HG03175 (cell line): ENCODE results near the gene ALG2.
A peak's percentile ranks its signal among the peaks of the same experiment; 100 is the strongest.
"Not testable (repeated sequence)": the region's sequence is repeated elsewhere in the genome, so short reads cannot be mapped to it uniquely, and the experiment has no call there.

Experiments used
- ATAC-seq: cut with Tn5 transposase; IDR thresholded peaks from one replicate; pipeline ENCODE4 v1.9.1; 2021; ENCODE audit warnings: mild to moderate bottlenecking, moderate library complexity; ENCODE audit not compliant: unreplicated experiment

Gene ALG2

DNA sequence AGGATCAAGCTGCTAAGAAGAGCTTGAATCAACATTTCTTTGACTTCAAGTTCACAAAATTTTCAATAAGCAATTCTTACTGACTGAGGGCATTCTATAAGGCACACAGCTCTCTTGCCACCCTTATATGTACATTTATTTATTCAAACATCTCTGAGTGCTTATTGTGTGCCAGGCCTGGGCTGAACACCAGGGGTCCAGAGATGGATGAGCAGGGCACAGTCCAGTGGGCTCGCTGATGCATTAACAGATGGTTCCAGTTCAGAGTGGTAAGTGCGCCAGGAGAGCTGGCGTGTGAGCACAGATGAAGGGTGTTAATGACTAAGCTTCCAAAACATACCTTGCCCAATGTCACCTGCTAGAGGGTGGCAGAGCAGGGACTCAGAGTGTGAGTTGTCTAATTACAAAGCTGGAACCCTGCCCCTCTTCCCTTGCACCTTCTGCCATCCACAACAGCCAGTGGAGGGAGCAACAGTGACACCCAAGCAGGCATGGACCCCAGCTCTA lies 24.6 kb downstream of the ALG2 start:
- no peak for ATAC-seq

DNA sequence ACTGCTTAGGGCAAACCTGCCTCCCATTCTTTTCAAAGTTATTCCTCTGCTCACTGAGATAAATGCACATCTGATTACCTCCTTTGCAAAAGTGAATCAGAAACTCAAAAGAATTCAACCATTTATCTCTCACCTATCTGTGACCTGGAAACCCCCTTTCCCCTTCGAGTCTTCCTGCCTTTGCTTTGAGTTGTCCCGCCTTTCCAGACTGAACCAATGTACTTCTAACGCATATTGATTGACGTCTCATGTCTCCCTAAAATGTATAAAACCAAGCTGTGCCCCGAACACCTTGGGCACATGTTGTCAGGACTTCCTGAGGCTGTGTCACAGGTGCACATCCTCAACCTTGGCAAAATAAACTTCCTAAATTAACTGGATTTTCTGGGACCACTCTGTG lies 25.3 kb downstream of the ALG2 start:
- not testable (repeated sequence) for ATAC-seq

DNA sequence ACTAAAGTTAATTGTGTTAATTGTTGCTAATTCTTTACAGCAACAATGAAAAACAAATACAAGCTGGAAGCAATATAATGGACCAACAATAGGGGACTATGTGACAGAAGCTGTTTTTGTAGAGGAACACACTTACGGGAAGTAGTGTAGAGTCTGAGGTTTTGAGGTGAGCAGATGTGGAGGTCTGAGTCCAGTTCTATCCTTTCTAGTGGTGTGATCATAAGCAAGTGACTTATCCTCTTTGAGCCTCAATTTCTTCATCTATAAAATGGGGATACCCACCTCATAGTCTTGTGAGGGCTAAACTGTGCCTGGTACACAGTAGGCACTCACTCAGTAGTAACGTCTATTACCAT lies 28.3 kb downstream of the ALG2 start:
- ATAC-seq, result no peak

DNA sequence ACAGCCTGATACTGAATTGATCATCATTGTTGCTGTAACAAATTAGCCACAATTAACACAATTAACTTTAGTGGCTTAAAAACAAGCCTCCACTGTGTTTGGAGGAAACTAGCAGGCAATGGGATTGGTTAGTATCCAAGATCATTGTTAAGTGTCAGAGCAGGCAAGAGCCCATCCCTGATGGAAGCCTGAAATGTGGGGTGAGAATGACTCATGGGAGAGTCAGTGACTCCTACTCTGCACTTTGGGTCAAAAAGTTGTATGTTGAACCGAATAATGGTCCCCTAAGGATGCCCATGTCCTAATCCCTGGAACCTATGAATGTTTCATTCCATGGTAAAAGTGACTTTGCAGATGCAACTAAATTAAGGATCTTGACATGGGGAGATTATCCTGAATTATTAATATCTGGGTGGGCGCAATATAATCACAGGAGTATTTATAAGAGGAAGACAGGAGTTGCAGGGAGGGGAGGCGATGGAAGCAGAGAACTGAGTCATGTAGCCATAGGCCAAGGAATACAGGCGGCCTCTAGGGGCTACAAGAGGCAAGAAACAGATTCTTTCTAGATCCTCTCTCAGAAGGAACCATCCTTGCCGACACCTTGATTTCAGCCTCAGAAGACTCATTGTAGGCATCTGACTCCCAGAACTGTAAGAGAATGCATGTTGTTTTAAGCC lies 28.8 kb downstream of the ALG2 start:
- ATAC-seq, result no peak

DNA sequence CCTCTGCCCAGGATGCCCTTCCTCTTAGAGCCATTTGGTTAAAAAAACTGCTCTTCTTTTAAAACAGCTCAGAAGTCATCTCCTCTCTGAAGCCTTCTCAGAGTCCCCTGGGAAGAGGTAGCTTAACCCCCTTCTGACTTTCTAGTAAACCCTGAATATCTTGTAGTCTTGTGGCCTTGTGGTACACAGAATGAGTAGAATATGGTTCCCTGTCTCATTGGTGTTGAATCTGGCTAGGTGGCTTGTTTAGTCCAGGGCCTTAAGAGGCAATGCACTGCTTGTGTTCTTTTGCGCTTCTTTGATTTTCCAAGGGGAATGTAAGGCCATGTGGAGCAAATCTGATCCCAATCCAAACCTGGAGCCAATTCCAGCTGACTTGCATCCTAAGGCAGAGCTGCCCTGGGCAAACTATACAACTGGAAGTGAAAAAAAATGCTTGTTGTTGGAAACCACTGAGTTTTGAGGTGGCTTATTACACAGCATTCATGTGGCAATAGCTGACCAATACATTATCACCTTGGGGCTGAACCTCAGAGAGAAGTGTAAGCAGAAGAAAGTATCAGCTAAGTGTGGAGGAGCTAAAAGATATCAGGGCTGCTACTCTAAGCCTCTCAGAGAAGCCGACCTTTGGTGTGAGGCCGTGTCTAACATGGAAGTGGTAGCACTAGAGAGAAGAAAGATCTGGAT lies 31.0 kb downstream of the ALG2 start:
- no peak for ATAC-seq

DNA sequence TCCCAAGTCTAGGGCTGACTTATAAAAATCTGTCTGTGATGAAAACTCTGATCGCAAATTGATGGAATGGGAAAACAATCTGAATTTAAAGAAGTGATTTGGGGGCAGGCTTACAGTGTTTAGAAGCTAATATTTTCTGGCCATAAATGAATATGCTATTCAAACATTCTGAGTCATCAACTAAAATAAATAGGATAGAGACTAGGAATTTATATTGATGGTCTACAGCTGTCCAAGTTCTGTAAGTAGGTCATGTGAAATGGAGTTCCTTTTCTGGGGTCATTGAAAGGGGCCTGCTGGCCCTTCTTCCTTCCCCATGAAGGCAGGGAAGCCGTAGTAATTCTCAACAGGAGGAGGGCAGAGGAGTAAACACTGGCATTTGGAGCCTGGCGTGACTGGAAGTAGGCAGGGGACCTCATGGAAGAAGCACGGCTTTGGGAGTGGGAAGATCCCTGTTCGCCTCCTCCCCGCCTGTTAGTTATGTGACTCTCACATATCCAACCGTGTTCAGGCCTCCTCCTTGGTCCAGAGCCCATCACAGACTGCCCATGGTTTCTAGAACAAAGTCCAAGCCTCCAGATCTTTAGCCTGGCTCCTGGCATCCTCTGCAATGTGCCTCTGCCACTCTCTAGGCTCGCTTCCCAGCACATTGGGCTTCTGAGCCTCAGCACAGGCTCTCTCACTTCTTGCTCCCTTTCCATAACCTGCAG lies 31.7 kb downstream of the ALG2 start:
- ATAC-seq, result no peak

DNA sequence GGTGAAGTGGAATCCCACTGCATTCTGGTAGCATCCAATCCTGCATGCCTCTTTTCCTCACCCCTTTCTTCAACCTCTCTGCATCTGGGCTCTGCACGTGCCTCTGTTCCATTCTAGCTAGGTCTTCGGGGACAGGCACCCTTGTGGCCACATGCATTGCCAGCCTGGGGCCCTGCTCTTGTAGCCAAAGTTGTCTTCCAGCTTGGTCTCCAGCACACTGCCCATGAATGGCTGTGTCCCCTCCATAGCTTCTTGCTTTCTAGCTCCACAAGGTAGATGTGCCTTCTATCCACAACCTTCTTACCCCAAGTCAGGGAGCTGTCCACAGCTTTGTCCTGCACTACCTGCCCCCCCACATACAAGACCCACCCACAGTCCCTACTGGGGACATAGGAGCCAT lies 32.6 kb downstream of the ALG2 start:
- no peak for ATAC-seq

DNA sequence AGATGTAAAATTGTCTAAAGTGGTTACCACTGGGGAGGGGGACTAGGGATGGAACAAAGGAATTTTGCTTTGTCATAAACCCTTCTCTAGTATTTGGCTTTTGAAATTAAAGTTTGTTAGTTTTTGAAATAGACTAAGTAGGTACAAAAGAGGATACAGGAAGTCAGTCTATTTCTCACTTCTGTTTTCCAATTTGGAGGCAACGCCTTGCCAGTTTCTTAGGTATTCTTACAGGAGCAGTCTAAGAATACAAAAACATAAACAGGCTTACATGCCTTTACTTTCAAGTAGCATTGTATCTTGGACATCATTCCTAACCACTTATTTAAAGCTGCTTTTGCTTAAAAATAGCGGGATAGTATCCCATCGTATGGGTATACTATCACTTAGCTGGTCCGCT lies 34.4 kb downstream of the ALG2 start:
- ATAC-seq, result no peak

DNA sequence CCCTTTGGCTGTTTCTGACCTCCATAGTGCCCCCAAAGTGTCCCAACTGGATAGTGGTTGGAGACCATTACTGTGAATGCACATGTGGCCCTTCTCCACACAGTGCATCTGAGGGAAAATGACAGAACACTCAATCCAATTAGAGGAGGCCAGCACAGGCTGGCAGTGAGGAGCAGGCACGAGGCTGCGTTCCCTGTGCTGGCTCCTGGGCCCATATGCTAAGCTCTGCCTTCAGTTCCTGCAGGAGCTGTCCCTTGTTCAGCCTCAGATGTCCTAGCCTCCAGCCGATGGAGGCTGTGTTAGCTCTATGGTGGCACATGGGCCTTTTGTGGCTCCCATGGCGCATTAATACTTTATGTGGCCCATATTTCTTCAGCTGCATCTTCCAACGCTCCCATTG lies 35.8 kb downstream of the ALG2 start:
- ATAC-seq, result no peak

DNA sequence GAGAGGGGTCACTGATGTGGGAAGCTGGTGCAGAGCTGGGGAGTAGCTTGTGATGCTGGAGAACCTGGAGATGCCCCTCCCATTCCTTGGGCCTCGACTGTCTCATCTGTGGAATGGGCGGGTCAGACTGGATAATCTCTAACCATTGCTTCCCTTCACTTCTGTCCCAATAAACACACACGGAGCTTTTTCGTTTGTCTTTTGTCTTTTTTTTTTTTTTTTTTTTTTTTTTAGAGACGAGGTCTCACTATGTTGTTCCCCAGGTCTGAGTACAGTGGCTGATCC lies 36.5 kb downstream of the ALG2 start:
- no peak for ATAC-seq

DNA sequence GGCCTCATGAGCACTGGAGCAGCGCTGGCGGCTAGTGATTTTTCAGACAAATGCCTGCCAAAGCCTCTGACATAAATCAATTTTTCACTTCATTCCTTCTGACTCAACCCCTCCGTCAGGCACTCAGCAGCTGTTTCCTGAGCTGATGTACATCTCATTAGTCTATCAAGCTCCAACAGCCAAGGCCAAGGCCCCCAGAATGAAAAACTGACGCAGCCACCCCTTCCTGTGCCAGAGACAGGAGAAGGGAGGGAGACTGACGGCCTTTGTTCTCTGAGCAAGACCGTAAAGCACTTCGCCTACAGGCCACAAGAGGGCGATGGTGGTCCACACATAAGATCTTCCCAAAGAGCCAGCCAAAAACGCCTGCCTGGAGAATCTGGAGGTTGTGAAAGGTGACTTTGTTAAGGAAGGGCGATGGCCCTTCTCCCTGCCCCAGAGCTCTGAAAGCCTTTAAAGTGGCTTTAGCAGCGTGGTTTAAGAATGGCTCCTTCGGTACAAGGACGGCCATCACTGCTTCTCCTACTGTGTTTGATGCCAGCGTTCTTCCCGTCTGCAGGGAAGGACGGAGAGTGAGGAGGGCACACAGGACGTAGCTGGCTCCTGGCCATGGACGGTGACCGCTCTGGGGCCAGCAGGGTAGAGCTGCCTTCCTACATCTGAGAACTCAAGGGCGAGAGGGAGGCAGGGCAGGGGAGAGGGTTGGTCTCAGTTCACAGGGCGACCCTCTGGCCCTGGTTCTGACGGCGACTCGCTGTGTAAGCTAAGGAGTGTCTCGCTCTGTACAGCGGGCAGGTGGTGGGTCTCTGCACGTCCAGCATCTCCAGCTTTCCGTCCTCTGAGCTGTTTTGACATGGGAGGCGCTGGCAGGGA lies 37.0 kb downstream of the ALG2 start:
- ATAC-seq, result peak; percentile 60

DNA sequence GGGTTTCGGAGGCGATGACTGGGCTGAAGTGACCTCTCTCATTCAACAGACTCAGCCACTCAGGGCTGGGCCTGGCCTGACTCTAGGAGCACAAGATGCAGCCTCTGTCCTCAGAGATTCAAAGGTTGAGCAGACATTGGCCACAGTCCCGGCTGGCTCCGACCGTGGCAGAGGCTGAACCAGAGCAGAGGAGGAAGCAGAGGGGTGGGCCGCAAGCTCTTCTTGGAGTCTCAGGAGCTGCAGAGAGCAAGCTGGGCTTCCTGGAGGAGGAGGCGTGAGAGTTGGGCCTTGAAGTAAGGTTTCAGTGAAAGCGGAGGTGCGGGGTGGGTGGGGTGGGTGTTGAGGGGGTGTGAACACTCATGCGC lies 37.6 kb downstream of the ALG2 start:
- no peak for ATAC-seq

DNA sequence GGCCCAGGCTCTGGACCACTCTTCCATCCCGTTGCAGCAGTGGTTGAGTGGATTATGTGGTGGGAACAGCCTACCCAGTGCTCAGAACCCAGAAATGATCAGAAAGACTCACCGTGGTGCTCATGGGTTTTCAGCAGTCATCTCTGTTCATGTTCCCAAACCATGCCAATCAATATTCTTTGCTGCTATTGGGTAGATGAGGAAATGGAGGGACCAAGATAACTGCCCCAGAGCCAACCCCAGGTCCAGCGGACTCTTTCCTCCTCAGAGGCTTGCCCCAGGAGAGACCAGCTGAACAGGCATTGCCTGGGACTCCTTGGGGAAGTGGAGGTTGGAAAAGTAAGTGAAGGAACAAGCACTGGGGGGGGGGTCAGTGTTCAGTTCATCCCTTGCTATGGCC lies 38.1 kb downstream of the ALG2 start:
- no peak for ATAC-seq

DNA sequence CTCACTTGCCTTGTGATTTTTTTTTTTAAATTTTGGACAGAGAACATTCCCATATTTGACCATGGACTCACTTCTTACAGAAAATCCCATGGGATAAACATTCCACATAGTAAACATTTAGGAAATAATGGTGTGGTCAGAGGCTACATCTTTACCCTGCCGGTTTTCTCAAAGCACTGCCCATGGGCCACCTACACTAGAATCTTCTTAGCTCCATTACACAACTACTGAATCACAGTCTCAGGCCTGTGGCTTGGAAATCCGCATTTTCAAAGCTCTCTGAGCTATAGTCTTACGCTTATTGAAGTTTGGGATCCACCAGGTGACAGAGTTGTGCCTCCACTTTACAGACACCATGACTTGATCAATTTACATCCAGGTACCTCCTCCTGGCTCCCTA lies 39.4 kb downstream of the ALG2 start:
- ATAC-seq, result no peak

DNA sequence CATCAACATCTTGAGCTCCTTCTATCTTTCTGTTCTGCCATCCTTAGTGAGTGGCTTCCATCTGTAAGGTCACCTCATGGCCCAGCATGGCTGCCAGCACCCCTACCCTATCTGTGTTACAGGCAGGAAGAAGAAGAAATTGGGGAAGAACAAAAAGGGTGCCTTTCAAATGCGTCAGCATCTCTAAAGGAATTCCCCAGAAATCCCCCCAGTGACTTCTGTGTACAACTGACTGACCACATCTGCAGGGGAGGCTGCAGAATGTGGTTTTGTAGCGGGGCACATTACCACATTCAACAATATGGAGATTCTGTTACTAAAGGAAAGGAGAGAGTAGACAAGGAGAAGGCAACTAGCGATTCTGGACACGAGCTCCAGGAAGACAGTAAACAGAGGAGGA lies 40.1 kb downstream of the ALG2 start:
- ATAC-seq, result peak; percentile 26

DNA sequence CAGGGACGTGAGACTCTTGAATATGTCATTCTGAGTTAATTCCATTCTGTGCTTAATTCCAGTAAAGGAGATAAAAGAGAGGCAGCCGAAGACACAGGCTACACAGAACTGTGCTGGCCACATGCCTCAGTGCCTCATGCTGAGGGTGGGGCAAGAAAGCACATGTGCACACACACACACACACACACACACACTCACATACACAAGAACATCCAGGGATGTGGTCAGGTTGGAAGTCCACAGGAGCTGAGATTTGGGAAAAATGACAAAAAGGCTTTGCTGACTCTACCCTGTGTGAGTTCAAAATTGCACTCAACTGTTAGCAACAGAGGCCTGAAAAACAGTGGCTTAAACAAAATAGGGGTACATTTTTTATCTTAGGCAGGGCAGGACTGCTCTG lies 40.5 kb downstream of the ALG2 start:
- no peak for ATAC-seq

DNA sequence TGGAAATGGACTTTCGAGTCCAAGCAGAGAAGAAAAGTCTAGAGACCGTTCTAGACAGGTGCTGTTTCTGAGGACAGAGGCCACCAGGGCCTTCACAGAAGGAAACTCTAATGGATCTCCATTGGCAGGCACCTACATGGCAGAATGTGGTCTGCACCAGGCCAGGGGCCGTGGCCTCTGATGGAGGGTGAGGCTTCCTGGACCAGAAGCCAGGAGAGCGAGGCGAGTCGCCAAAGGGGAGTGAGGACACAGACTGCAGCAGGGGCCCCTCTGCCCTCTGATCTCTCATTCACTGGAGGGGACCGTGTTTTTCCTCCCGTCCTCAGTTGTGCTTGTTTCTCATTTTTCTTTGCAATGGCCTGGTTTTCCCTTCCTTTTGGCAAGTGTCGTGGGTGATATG lies 41.1 kb downstream of the ALG2 start:
- ATAC-seq, result no peak

DNA sequence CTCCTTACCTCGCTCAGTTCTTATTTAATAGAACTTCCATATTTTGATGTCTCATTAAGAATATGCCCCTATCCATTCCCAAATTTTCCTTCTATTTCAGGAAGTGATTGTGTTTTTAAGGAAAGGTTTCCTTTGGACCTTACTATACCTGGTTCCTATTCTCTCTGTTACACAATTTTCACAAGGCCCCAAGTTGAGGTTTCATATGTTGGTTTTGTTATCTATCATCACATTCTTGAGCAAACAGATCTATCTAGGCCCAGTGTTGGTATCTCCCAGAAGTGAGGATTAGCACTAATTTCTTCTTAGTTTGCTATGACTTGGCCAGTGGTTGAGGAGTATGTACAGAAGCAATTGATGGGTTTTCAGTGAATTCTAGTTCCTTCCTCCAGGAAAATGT lies 41.5 kb downstream of the ALG2 start:
- ATAC-seq, result no peak

DNA sequence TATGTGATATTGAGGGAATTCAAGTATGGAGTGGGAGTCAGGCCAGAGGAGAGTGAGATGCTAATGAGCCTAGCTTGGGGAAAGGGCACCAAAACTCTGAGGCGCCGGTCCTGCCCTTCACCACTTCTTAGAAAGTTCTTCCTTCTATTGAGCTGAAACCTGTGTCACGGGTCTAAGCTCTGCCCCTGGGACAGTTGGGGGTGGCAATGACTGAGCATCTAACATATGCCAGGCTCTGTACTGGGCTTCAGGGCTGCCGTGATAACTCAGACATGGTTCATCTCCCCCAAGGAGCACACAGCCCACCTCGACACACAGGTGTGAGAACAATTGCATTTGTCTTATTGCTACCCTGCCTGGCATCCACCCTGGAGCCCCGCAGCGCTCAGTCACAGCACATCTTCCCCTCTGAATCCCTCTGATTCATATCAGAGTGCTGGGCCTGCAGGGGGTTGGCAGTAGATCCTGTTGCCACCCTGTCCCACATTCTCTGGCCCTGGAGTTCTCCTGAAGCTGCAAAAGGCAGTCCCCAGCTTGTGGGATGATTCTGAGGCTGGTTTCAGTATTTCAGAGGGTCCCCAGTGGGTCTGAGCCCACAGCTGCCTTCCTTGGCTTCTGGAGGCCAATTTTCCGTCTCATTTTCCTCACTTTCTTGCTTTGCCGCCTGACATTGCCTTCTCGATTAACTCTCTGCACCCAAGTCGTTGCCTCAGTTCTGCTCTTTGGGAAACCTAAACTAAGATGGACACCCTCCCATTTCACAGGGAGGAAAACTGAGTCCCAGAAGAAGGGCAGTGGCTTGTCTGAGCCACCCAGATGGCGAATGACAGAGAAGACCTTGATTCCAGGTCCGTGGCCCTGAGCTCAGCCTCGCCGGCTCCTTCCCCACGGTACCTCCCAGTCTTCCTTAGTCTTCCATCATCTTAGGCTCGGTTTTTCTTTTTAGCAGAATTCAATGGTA lies 42.5 kb downstream of the ALG2 start:
- ATAC-seq, result no peak

DNA sequence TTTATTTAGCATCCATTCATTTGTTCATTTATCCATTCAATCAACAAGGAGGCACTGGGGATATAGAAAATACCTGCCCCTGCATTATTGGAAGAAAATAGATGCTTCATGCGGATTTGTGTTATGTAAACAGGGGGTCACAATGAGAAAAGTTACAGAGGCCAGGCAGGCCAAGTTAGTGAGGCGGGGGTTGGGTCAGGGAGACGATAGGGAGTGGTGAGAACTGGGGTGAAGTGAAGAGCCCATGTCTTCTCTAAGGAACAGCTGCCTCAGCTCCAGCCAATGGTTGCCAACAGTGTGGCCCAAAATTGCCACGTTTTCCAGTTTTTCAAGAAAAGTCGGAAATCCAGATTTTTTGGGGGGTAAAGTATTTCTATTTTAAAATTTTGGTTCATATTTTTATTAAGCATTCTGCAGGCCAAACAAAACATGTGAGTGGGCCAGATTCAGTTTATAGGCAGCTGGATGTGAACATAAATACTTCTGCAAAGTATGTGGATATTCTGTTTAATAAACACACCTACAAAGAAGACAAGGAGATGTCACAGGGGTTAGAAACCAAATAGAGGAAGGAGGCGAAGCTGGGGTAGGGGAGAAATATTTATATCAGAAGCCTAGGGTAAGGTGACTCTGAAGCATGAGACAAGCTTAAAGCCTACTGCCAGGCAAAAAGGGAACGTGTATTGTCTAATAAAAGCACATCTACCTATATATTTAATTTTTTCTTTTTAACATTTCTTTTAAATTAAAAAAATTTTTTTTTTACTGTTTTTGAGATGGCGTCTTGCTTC lies 44.0 kb downstream of the ALG2 start:
- no peak for ATAC-seq
